Tibial nerve (tissue), 4 donors: ENCODE data around the gene EPB41L4B.

Experiments used
- CTCF ChIP-seq, 5 experiments: fragments of 200-600 bp in 3 of 5; fragments of 450-650 bp in 2 of 5; sonication (generic) in 3 of 5; IDR thresholded peaks; one replicate each; pipeline ENCODE4 v1.5.1; 2016 to 2019; ENCODE audit warnings: antibody characterized with exemption in 5 of 5, mild to moderate bottlenecking in 3 of 5, moderate library complexity in 2 of 5
- EP300 ChIP-seq, 2 donors: sonication (generic); formaldehyde crosslinking; IDR thresholded peaks; one replicate each; pipeline ENCODE4 v1.6.1; 2017; ENCODE audit warnings: antibody characterized with exemption in 2 of 2, mild to moderate bottlenecking in 1 of 2
- POLR2A ChIP-seq, 2 donors: fragments of 450-650 bp; IDR thresholded peaks; one replicate each; pipeline ENCODE4 v1.6.1; 2017; ENCODE audit warnings: antibody characterized with exemption in 2 of 2, mild to moderate bottlenecking in 2 of 2, moderate library complexity in 2 of 2

GRCh38 chr9:109289931-109290330, 30.9 kb downstream of the EPB41L4B start:
- TF ChIP-seq CTCF (IDR thresholded peaks at IDR 0.05), result no peak
- TF ChIP-seq EP300 (IDR thresholded peaks at IDR 0.05), result no peak
- TF ChIP-seq POLR2A (IDR thresholded peaks at IDR 0.05), result no peak
